Trophoblast cell (in vitro differentiated cells and primary cell): ENCODE results near the gene ZNF276.

Source experiments
- DNase-seq, 2 donors: peaks; one replicate each; pipeline ENCODE4 v3.0.0-alpha.2; 2016
- H2AFZ ChIP-seq: 2 replicates; pipeline ENCODE4 v1.6.1; 2013; ENCODE audit warnings: low read length, moderate library complexity, mild to moderate bottlenecking; ENCODE audit not compliant: insufficient read depth, poor library complexity
- H2AK5ac ChIP-seq: 2 replicates; pipeline ENCODE4 v1.6.1; 2013; ENCODE audit warnings: mild to moderate bottlenecking, low read length
- H2BK120ac ChIP-seq: 2 replicates; pipeline ENCODE4 v1.6.1; 2013; ENCODE audit warnings: low read length, mild to moderate bottlenecking, moderate library complexity; ENCODE audit not compliant: insufficient read depth, poor library complexity
- H2BK12ac ChIP-seq: 2 replicates; pipeline ENCODE4 v1.6.1; 2013; ENCODE audit warnings: mild to moderate bottlenecking, low read length, moderate library complexity
- H2BK5ac ChIP-seq: 2 replicates; pipeline ENCODE4 v1.6.1; 2013; ENCODE audit warnings: low read length, low read depth, moderate library complexity, mild to moderate bottlenecking; ENCODE audit not compliant: poor library complexity
- H3K14ac ChIP-seq: 2 replicates; pipeline ENCODE4 v1.6.1; 2013; ENCODE audit warnings: mild to moderate bottlenecking, low read length
- H3K18ac ChIP-seq: 2 replicates; pipeline ENCODE4 v1.6.1; 2013; ENCODE audit warnings: mild to moderate bottlenecking, low read length
- H3K23ac ChIP-seq: 2 replicates; pipeline ENCODE4 v1.6.1; 2013; ENCODE audit warnings: low read length
- H3K27ac ChIP-seq: 2 replicates; pipeline ENCODE4 v1.5.1; 2013; ENCODE audit warnings: low read depth, mild to moderate bottlenecking, inconsistent platforms, low read length, moderate library complexity
- H3K27me3 ChIP-seq: 2 replicates; pipeline ENCODE4 v1.6.1; 2013; ENCODE audit warnings: inconsistent platforms, mild to moderate bottlenecking, low read length, moderate library complexity; ENCODE audit not compliant: insufficient read depth
- H3K36me3 ChIP-seq, 2 experiments: 1 replicate in 1 of 2; 2 replicates in 1 of 2; pipeline ENCODE4 v1.6.1; 2013; ENCODE audit warnings: low read length in 2 of 2, mild to moderate bottlenecking in 2 of 2, moderate library complexity in 1 of 2; ENCODE audit not compliant: insufficient read depth in 2 of 2, control insufficient read depth in 1 of 2
- H3K4ac ChIP-seq: 2 replicates; pipeline ENCODE4 v1.6.1; 2013; ENCODE audit warnings: low read depth, mild to moderate bottlenecking, low read length, moderate library complexity
- H3K4me1 ChIP-seq, 2 experiments: 1 replicate in 1 of 2; 2 replicates in 1 of 2; pipeline ENCODE4 v1.6.1; 2013; ENCODE audit warnings: low read length in 2 of 2, mild to moderate bottlenecking in 2 of 2, moderate library complexity in 1 of 2; ENCODE audit not compliant: insufficient read depth in 2 of 2, control insufficient read depth in 1 of 2
- H3K4me2 ChIP-seq: 2 replicates; pipeline ENCODE4 v1.6.1; 2013; ENCODE audit warnings: inconsistent platforms, mild to moderate bottlenecking, low read length, moderate library complexity
- H3K4me3 ChIP-seq: 2 replicates; pipeline ENCODE4 v1.5.1; 2013; ENCODE audit warnings: mild to moderate bottlenecking, low read depth, low read length, inconsistent platforms
- H3K79me1 ChIP-seq: one replicate; pipeline ENCODE4 v1.6.1; 2013; ENCODE audit warnings: low read length
- H3K79me2 ChIP-seq: 2 replicates; pipeline ENCODE4 v1.6.1; 2013; ENCODE audit warnings: low read length, mild to moderate bottlenecking; ENCODE audit not compliant: control insufficient read depth, insufficient read depth, poor library complexity
- H3K9ac ChIP-seq: 2 replicates; pipeline ENCODE4 v1.6.1; 2013; ENCODE audit warnings: mild to moderate bottlenecking, low read length
- H3K9me3 ChIP-seq: 2 replicates; pipeline ENCODE4 v1.6.1; 2013; ENCODE audit warnings: low read depth, mild to moderate bottlenecking, control low read depth, inconsistent platforms, low read length; ENCODE audit not compliant: insufficient read depth
- H4K12ac ChIP-seq: 2 replicates; pipeline ENCODE4 v1.6.1; 2013; ENCODE audit warnings: low read depth, mild to moderate bottlenecking, low read length, moderate library complexity
- H4K8ac ChIP-seq: 2 replicates; pipeline ENCODE4 v1.6.1; 2013; ENCODE audit warnings: low read depth, mild to moderate bottlenecking, low read length, moderate library complexity
- H4K91ac ChIP-seq: one replicate; pipeline ENCODE4 v1.6.1; 2013; ENCODE audit warnings: low read depth, mild to moderate bottlenecking, low read length, moderate library complexity
- WGBS: extraction: QIAGEN DNeasy Blood & Tissue Kit; methylation state at CpG from one replicate; pipeline ENCODE4 v1.1.7; 2013; ENCODE audit warnings: missing lambda C conversion rate; ENCODE audit not compliant: insufficient read length, insufficient coverage; ENCODE audit errors: extremely low coverage; 5-methylcytosine and 5-hydroxymethylcytosine counted together

ZNF276 gene

GRCh38 chr16:89695086-89695874, 26.1 kb upstream of the ZNF276 start:
- H3K23ac ChIP-seq, result no peak overlapping the region
- H2AFZ ChIP-seq, result no peak overlapping the region
- H3K27ac ChIP-seq, result no peak overlapping the region
- H3K4me3 ChIP-seq, result no peak overlapping the region
- peaks cover 67 to 71% of the 10 kb centered on the region in 2 experiments for H3K36me3 ChIP-seq
- H3K9ac ChIP-seq, result no peak overlapping the region
- H3K4me2 ChIP-seq, result no peak overlapping the region
- no peak overlapping the region for H3K14ac ChIP-seq
- no peak overlapping the region for H4K91ac ChIP-seq
- H4K12ac ChIP-seq, result no peak overlapping the region
- H2BK5ac ChIP-seq, result no peak overlapping the region
- no CpG with 5 or more reads among the region's 31 CpGs for WGBS
- no peak overlapping the region for H4K8ac ChIP-seq
- no peak for DNase-seq
- H3K79me1 ChIP-seq, result no peaks in the 10 kb centered on the region
- no peaks in the 10 kb centered on the region for H3K27me3 ChIP-seq
- H2BK12ac ChIP-seq, result no peak overlapping the region
- no peak overlapping the region for H2AK5ac ChIP-seq
- H3K9me3 ChIP-seq, result peaks cover 2% of the 10 kb centered on the region
- no peak overlapping the region for H3K18ac ChIP-seq
- no peak overlapping the region for H3K4ac ChIP-seq
- no peaks in the 10 kb centered on the region for H3K79me2 ChIP-seq
- peaks cover 4% of the 10 kb centered on the region in 2 experiments for H3K4me1 ChIP-seq
- no peak overlapping the region for H2BK120ac ChIP-seq

- H3K18ac ChIP-seq, result no peak overlapping the region
- H3K27ac ChIP-seq, result no peak overlapping the region
- H3K23ac ChIP-seq, result no peak overlapping the region
- no peak overlapping the region for H3K4me3 ChIP-seq
- peaks cover 62 to 66% of the 10 kb centered on the region in 2 experiments for H3K36me3 ChIP-seq
- H3K9me3 ChIP-seq, result peaks cover 2% of the 10 kb centered on the region
- peaks cover 8% of the 10 kb centered on the region for H3K79me1 ChIP-seq
- H3K4me1 ChIP-seq, result peaks cover 11 to 12% of the 10 kb centered on the region in 2 experiments
- no peak overlapping the region for H2AFZ ChIP-seq
- DNase-seq, result no peak
- H4K8ac ChIP-seq, result no peak overlapping the region
- H2AK5ac ChIP-seq, result no peak overlapping the region
- no peaks in the 10 kb centered on the region for H3K27me3 ChIP-seq
- no peak overlapping the region for H3K4ac ChIP-seq
- H2BK5ac ChIP-seq, result no peak overlapping the region
- H4K91ac ChIP-seq, result no peak overlapping the region
- no peak overlapping the region for H3K9ac ChIP-seq
- no peak overlapping the region for H2BK12ac ChIP-seq
- no peak overlapping the region for H3K4me2 ChIP-seq
- no peak overlapping the region for H2BK120ac ChIP-seq
- no peak overlapping the region for H4K12ac ChIP-seq
- H3K14ac ChIP-seq, result no peak overlapping the region
- H3K79me2 ChIP-seq, result peaks cover 2% of the 10 kb centered on the region
- no CpG with 5 or more reads among the region's 25 CpGs for WGBS
Measured at GRCh38 chr16:89695875-89696669, 25.3 kb upstream of the ZNF276 start.

GRCh38 chr16:89696670-89697128, 24.6 kb upstream of the ZNF276 start:
- Histone ChIP-seq H3K18ac (no peak overlapping the region), H3K9ac (no peak overlapping the region), H3K4me2 (no peak overlapping the region), H3K79me1 (peaks cover 11% of the 10 kb centered on the region), H4K91ac (no peak overlapping the region), H3K36me3 (peaks cover 56 to 61% of the 10 kb centered on the region in 2 experiments), H2BK120ac (no peak overlapping the region), H2AK5ac (no peak overlapping the region), H3K14ac (no peak overlapping the region), H4K12ac (no peak overlapping the region), H2BK12ac (no peak overlapping the region), H3K27ac (no peak overlapping the region), H2AFZ (no peak overlapping the region), H3K4me3 (no peak overlapping the region), H3K4ac (no peak overlapping the region), H3K23ac (no peak overlapping the region), H3K79me2 (peaks cover 2% of the 10 kb centered on the region), H3K9me3 (peaks cover 2% of the 10 kb centered on the region), H2BK5ac (no peak overlapping the region), H3K27me3 (no peaks in the 10 kb centered on the region), H3K4me1 (peaks cover 11 to 12% of the 10 kb centered on the region in 2 experiments), H4K8ac (no peak overlapping the region)
- no CpG with 5 or more reads among the region's 18 CpGs for WGBS
- no peak for DNase-seq

- Histone ChIP-seq H2AK5ac (no peak overlapping the region), H3K4me2 (no peak overlapping the region), H3K9ac (no peak overlapping the region), H3K18ac (no peak overlapping the region), H3K27ac (no peak overlapping the region), H2BK5ac (no peak overlapping the region), H3K4me3 (no peak overlapping the region), H4K12ac (no peak overlapping the region), H3K23ac (no peak overlapping the region), H2BK12ac (no peak overlapping the region), H3K14ac (no peak overlapping the region), H3K79me2 (peaks cover 2% of the 10 kb centered on the region), H2BK120ac (no peak overlapping the region), H4K91ac (no peak overlapping the region), H4K8ac (no peak overlapping the region), H3K27me3 (no peaks in the 10 kb centered on the region), H3K4ac (no peak overlapping the region), H2AFZ (no peak overlapping the region), H3K79me1 (peaks cover 11% of the 10 kb centered on the region), H3K36me3 (peaks cover 51 to 56% of the 10 kb centered on the region in 2 experiments), H3K9me3 (peaks cover 2% of the 10 kb centered on the region), H3K4me1 (peaks cover 12 to 13% of the 10 kb centered on the region in 2 experiments)
- no CpG with 5 or more reads among the region's 19 CpGs for WGBS
- no peak for DNase-seq
Measured at GRCh38 chr16:89697161-89697615, 24.1 kb upstream of the ZNF276 start.
